Esophagus squamous epithelium (tissue), 5 donors: ENCODE results near the gene HEMGN. TPM values are rescaled to one million over a fixed set of nuclear protein-coding genes. Genes with fewer than 3 reads are reported as not detected.

Experiments used
- DNase-seq: peaks from one replicate; lab custom pipeline; 2025; lab: John Stamatoyannopoulos, UW
- H3K27ac ChIP-seq, 4 donors: fragments of 200-600 bp; sonication (generic); one replicate each; pipeline ENCODE4 v1.5.1; 2016 to 2019; ENCODE audit warnings: mild to moderate bottlenecking in 1 of 4
- H3K27me3 ChIP-seq, 4 donors: fragments of 200-600 bp; sonication (generic); 1 replicate in 3 of 4; 2 replicates in 1 of 4; pipeline versions ENCODE4 v1.5.1 to v1.6.0; 2017 to 2021; ENCODE audit warnings: antibody characterized with exemption in 1 of 4
- H3K36me3 ChIP-seq, 3 donors: fragments of 200-600 bp; sonication (generic); one replicate each; pipeline ENCODE4 v1.5.1; 2016 to 2019
- H3K4me1 ChIP-seq, 3 donors: fragments of 200-600 bp; sonication (generic); one replicate each; pipeline ENCODE4 v1.5.1; 2017 to 2019
- H3K4me3 ChIP-seq, 4 donors: fragments of 200-600 bp; sonication (generic); 1 replicate in 3 of 4; 2 replicates in 1 of 4; pipeline ENCODE4 v1.5.1; 2016 to 2019; ENCODE audit warnings: mild to moderate bottlenecking in 2 of 4, moderate library complexity in 1 of 4
- H3K9me3 ChIP-seq, 3 donors: fragments of 200-600 bp; sonication (generic); one replicate each; pipeline ENCODE4 v1.5.1; 2016 to 2019
- POLR2A ChIP-seq, 4 donors: fragments of 450-650 bp; IDR thresholded peaks; one replicate each; pipeline ENCODE4 v1.6.1; 2017; ENCODE audit warnings: antibody characterized with exemption in 4 of 4, mild to moderate bottlenecking in 4 of 4, moderate library complexity in 3 of 4
- WGBS, 2 donors: methylation state at CpG; one replicate each; pipeline ENCODE4 v1.1.5; 2018; 5-methylcytosine and 5-hydroxymethylcytosine counted together
- intact Hi-C: fragments of 100-400 bp; cut with DNase I; formaldehyde crosslinking; loops from one replicate; pipeline ENCODE4 v1.15.0; 2022
- total RNA-seq, 4 donors: library from RNA; depleted of rRNA; stranded (reverse); fragments of >200 nt; gene quantifications; one replicate each; pipeline ENCODE4 v1.1.0, GENCODE V29; 2016
- TF ChIP-seq, protein P1 (sequence below), 6 experiments: fragments of 450-650 bp in 4 of 6; fragments of 200-600 bp in 2 of 6; sonication (generic) in 2 of 6; IDR thresholded peaks; one replicate each; pipeline ENCODE4 v1.5.1; 2016 to 2019; ENCODE audit warnings: antibody characterized with exemption in 6 of 6, mild to moderate bottlenecking in 4 of 6, moderate library complexity in 4 of 6
- donor health status: DM: yes; HTN: yes; CAD: no.

HEMGN gene
- total RNA-seq, 4 donors from 2014 or later = not detected

- no peak for TF ChIP-seq POLR2A (IDR thresholded peaks at IDR 0.05)
- TF ChIP-seq, protein P1, sequence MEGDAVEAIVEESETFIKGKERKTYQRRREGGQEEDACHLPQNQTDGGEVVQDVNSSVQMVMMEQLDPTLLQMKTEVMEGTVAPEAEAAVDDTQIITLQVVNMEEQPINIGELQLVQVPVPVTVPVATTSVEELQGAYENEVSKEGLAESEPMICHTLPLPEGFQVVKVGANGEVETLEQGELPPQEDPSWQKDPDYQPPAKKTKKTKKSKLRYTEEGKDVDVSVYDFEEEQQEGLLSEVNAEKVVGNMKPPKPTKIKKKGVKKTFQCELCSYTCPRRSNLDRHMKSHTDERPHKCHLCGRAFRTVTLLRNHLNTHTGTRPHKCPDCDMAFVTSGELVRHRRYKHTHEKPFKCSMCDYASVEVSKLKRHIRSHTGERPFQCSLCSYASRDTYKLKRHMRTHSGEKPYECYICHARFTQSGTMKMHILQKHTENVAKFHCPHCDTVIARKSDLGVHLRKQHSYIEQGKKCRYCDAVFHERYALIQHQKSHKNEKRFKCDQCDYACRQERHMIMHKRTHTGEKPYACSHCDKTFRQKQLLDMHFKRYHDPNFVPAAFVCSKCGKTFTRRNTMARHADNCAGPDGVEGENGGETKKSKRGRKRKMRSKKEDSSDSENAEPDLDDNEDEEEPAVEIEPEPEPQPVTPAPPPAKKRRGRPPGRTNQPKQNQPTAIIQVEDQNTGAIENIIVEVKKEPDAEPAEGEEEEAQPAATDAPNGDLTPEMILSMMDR (IDR thresholded peaks at IDR 0.05) = no peak
- H3K4me3 ChIP-seq = no peak overlapping the region
- peak overlapping the region in 1 of 4 donors; percentile 22 for H3K27ac ChIP-seq
- intact Hi-C loops = loop anchor here (5.0 kb wide), 1 partner anchor 188 kb away; no protein-coding TSS in a partner anchor
- peaks cover 0 to 61% (median 0%) of the 10 kb centered on the region in 3 donors for H3K36me3 ChIP-seq
- no peaks in the 10 kb centered on the region for H3K27me3 ChIP-seq
- DNase-seq = no peak
- no peaks in the 10 kb centered on the region for H3K9me3 ChIP-seq
- 69% methylated on average over 9 of the region's 9 CpGs for WGBS, 2 donors
- H3K4me1 ChIP-seq = peaks cover 0 to 19% (median 0%) of the 10 kb centered on the region in 3 donors
Measured at GRCh38 chr9:97900103-97900737, 37.8 kb downstream of the HEMGN start.

DNA sequence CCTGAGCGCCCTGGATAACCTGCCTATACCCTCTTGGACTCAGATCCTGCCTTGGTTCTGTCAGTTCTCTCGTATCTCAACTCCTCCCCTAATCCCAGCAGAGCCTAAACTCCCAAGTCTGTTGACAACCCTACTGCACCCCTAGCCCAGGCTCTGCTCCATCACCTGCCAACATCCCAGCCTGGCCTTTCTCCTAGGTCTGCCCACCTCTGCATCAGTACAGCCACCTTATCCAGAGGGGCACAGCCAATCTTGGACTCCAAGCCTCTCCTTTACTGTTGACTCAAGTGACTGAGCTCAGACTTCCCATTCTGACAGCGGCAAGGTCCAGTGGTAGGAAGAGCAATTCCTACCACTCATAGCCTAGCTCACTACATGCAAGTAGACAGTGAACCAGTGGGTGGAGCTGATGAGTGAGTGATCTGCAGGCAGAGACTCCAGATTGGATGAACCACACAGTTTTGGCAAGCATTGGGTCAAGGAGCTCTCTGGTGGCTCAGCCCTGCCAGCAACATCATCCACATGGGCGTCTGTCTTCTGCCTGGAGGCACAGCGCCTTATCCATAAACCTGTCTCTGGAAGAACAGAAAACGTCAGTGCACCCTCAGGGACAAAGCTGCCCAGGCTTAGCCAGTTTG, 42.2 kb downstream of the HEMGN start:
- H3K4me3 ChIP-seq = no peak overlapping the region
- peaks cover 0 to 32% (median 0%) of the 10 kb centered on the region in 3 donors for H3K36me3 ChIP-seq
- no peak overlapping the region for H3K27ac ChIP-seq
- H3K27me3 ChIP-seq = no peaks in the 10 kb centered on the region
- no peaks in the 10 kb centered on the region for H3K9me3 ChIP-seq
- intact Hi-C loops = no loop called here
- no peak for DNase-seq
- no peak for TF ChIP-seq POLR2A (IDR thresholded peaks at IDR 0.05)
- TF ChIP-seq, protein P1 (IDR thresholded peaks at IDR 0.05) = peak in 2 of 6 experiments; percentile 20 to 48
- H3K4me1 ChIP-seq = peaks cover 0 to 12% (median 0%) of the 10 kb centered on the region in 3 donors
- WGBS, 2 donors = 71 to 86% methylated on average over 2 to 5 of the region's 6 CpGs

- Histone ChIP-seq H3K27ac (no peak overlapping the region), H3K4me3 (no peak overlapping the region), H3K27me3 (no peaks in the 10 kb centered on the region), H3K4me1 (peaks cover 0 to 6% (median 0%) of the 10 kb centered on the region in 3 donors), H3K36me3 (peaks cover 0 to 29% (median 0%) of the 10 kb centered on the region in 3 donors), H3K9me3 (no peaks in the 10 kb centered on the region)
- TF ChIP-seq POLR2A (IDR thresholded peaks at IDR 0.05) = no peak
- intact Hi-C loops = no loop called here
- no peak for DNase-seq
- 77 to 92% methylated on average over 1 of the region's 1 CpG for WGBS, 2 donors
Measured at GRCh38 chr9:97895211-97895610, 42.8 kb downstream of the HEMGN start.

DNA sequence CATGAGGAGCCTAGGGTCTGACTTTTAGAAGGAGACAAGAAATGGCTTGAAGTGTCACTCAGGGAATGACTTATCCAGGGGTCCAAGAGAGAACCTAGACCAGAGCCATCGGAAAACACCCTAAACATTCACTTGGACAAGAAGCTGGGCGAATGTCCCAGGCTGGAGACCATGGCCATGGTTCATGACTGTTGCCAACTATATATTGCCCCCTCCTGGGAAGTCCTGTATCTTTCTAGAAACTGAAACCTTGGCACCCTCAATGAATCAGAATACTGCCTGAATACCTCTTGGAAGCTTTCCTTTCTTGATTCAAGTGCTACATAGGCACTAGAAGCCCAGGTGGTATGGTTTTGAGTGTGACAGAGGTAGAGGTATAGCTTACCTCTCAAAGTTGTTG, 45.6 kb downstream of the HEMGN start:
- Histone ChIP-seq H3K36me3 (peaks cover 0 to 10% (median 0%) of the 10 kb centered on the region in 3 donors), H3K27ac (no peak overlapping the region), H3K4me1 (peaks cover 0 to 12% (median 0%) of the 10 kb centered on the region in 3 donors), H3K4me3 (no peak overlapping the region), H3K27me3 (no peaks in the 10 kb centered on the region), H3K9me3 (no peaks in the 10 kb centered on the region)
- intact Hi-C loops = no loop called here
- TF ChIP-seq POLR2A (IDR thresholded peaks at IDR 0.05) = no peak
- TF ChIP-seq, protein P1 (IDR thresholded peaks at IDR 0.05) = no peak
- 76 to 84% methylated on average over 2 of the region's 2 CpGs for WGBS, 2 donors
- no peak for DNase-seq

DNA sequence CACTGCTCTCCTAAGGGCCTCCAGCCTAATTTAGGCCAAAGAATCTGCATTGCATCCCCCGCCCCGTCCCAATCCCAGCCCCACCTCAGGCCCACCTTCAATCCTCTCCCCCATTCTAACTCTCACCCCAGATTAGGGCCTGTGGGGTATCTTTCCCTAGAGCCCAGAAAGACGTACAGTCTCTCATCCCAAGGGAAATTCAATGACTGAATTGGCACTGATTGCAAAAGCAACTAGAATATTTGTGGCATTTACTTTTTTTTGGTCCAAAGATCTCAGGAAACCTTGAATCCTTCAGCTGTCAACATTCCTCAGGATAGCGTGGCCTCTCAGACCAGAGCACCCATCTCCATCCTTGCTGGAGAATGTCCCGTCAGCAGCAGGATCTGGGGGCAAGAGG, 46.2 kb downstream of the HEMGN start:
- TF ChIP-seq, protein P1 (IDR thresholded peaks at IDR 0.05) = no peak
- TF ChIP-seq POLR2A (IDR thresholded peaks at IDR 0.05) = no peak
- no peak for DNase-seq
- no peak overlapping the region for H3K4me3 ChIP-seq
- peaks cover 0 to 8% (median 0%) of the 10 kb centered on the region in 3 donors for H3K36me3 ChIP-seq
- H3K9me3 ChIP-seq = no peaks in the 10 kb centered on the region
- intact Hi-C loops = no loop called here
- 73 to 88% methylated on average over 2 to 3 of the region's 5 CpGs for WGBS, 2 donors
- no peak overlapping the region for H3K27ac ChIP-seq
- H3K27me3 ChIP-seq = no peaks in the 10 kb centered on the region
- peaks cover 0 to 16% (median 0%) of the 10 kb centered on the region in 3 donors for H3K4me1 ChIP-seq
